PC-9 (cell line): ENCODE measurements around the gene FHL1.

Experiments
- CTCF ChIP-seq: fragments of 200-600 bp; sonication (generic); conservative IDR thresholded peaks from 2 replicates; pipeline ENCODE4 v1.6.1; 2017; ENCODE audit warnings: mixed run types, antibody characterized with exemption, mild to moderate bottlenecking, moderate library complexity
- EZH2 ChIP-seq: fragments of 200-600 bp; sonication (generic); IDR thresholded peaks from 2 replicates; pipeline ENCODE4 v1.8.0; 2017; ENCODE audit warnings: antibody characterized with exemption, low read depth

GRCh38 chrX:136156560-136157117 lies 9.3 kb downstream of the FHL1 start:
- no peak for TF ChIP-seq CTCF
- TF ChIP-seq EZH2, result no peak
